Mucosa of rectum (tissue), 2 donors: Measurements from ENCODE around the gene ENOPH1.

Experiments used
- H3K27ac ChIP-seq, 2 donors: one replicate each; pipeline ENCODE4 v1.7.0; 2013; ENCODE audit warnings: inconsistent platforms in 2 of 2, low read depth in 2 of 2, low read length in 2 of 2
- H3K27me3 ChIP-seq, 2 donors: one replicate each; pipeline ENCODE4 v1.7.0; 2013; ENCODE audit warnings: low read length in 2 of 2; ENCODE audit not compliant: control insufficient read depth in 2 of 2, insufficient read depth in 2 of 2
- H3K36me3 ChIP-seq, 2 donors: one replicate each; pipeline ENCODE4 v1.7.0; 2013; ENCODE audit warnings: low read length in 2 of 2; ENCODE audit not compliant: control insufficient read depth in 2 of 2, insufficient read depth in 2 of 2
- H3K4me1 ChIP-seq, 2 donors: one replicate each; pipeline ENCODE4 v1.7.0; 2013; ENCODE audit warnings: low read length in 2 of 2, mild to moderate bottlenecking in 1 of 2; ENCODE audit not compliant: control insufficient read depth in 2 of 2, insufficient read depth in 2 of 2
- H3K4me3 ChIP-seq, 2 donors: one replicate each; pipeline ENCODE4 v1.7.0; 2013; ENCODE audit warnings: low read length in 2 of 2
- H3K9ac ChIP-seq, 2 donors: one replicate each; pipeline ENCODE4 v1.7.0; 2013; ENCODE audit warnings: low read length in 2 of 2, low read depth in 1 of 2, mild to moderate bottlenecking in 1 of 2
- H3K9me3 ChIP-seq, 2 donors: one replicate each; pipeline ENCODE4 v1.7.0; 2013; ENCODE audit warnings: low read length in 2 of 2; ENCODE audit not compliant: control insufficient read depth in 2 of 2
- donor health status: healthy.
- donor health status: Normal muscosa, but diverticular disease.

The ENOPH1 gene

GRCh38 chr4:82425478-82425877 lies 4.9 kb upstream of the ENOPH1 start:
- H3K9ac ChIP-seq: no peak overlapping the region
- peaks cover 47 to 56% of the 10 kb centered on the region in 2 donors for H3K36me3 ChIP-seq
- H3K4me1 ChIP-seq: peaks cover 14 to 16% of the 10 kb centered on the region in 2 donors
- H3K4me3 ChIP-seq: no peak overlapping the region
- no peaks in the 10 kb centered on the region for H3K9me3 ChIP-seq
- H3K27me3 ChIP-seq: no peaks in the 10 kb centered on the region
- no peak overlapping the region for H3K27ac ChIP-seq

DNA sequence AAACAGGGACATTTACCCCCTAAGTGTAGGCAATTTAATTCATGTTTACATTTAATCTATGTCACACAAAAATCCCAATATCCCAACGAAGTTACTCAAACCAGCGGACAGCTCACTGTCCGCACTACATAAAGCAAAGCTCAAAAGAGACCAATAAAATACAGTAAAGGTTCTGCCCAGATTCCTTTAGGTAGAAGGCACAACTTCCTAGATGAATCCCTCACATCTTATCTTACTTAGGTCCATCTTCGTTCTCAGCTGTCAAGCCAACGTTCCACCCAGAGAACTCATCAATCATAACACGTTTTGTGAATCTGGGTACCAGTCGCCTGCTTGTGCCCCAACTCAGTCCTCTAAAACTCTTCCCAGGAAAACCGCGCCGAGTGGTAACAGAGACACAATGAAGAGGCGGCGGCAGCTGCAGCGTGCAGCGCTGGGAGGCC lies 1.8 kb upstream of the ENOPH1 start:
- Histone ChIP-seq H3K4me3 (peak overlapping the region; percentile 70 to 94), H3K9me3 (no peaks in the 10 kb centered on the region), H3K27me3 (no peaks in the 10 kb centered on the region), H3K4me1 (peaks cover 23 to 24% of the 10 kb centered on the region in 2 donors), H3K36me3 (peaks cover 39 to 43% of the 10 kb centered on the region in 2 donors), H3K27ac (peak overlapping the region; percentile 81 to 99), H3K9ac (peak overlapping the region; percentile 69 to 79)

DNA sequence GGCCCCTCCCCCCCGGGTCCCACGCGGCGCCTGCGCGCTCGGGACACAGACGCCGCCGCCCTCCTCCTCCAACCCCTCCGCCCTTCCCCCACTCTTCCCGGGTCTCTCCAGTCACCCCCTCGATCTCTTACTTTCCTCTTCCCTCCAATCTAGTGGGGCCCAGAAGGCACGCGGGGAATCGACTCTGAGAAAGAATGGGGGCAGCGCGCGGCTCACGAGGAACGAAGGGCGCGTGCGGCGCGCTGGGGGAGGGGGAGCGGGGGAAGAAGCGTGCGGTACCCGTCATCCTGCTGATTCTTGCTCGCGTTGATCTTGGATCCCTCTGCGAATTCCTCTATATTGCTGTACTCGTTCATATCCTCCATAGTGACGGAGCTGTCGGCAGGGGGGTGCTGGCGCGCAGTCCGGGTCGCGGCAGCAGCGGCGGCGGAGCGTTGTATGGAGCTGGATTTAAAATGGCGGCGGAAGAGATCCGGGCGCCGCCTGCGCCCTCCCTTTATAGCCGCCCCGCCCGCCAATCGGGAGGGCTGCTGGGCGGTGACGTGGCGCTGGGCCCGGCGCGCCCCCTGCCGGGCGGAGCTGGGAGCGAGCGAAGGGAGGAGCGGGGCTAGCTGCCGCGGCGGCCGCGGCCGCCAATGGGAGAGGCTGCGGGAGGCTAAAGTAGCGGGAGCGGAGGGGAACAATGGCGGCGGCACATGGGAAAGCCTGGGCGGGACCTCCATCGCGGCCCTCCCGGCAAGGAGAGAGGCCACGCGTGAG lies 1.2 kb upstream of the ENOPH1 start:
- Histone ChIP-seq H3K27ac (peak overlapping the region; percentile 81 to 99), H3K4me3 (peak overlapping the region; percentile 70 to 94), H3K36me3 (peaks cover 33 to 37% of the 10 kb centered on the region in 2 donors), H3K4me1 (peaks cover 23 to 24% of the 10 kb centered on the region in 2 donors), H3K9ac (peak overlapping the region; percentile 79 to 99), H3K27me3 (no peaks in the 10 kb centered on the region), H3K9me3 (no peaks in the 10 kb centered on the region)

DNA sequence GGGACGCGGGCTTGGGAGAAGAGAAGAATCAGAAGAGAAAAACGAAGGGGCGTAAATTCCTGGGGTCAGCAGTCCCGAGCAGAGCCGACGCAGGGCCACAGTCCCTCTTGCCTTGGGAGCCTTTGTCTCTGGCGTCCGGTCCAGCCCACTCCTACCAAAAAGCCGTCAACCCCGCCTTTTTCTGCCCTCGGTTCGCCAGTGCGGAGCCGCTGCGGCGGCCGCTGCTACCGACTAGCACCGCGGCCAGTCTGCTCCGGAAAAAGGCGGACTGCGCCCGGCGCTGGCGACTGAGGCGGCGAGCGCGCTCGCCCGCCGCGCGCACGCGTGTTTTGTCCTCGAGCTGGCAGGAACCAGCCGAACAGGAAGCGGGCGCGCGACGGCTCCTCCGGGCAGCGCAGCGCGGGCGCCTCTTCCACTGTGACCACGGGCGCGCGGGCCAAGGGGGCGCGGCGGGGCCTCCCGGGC lies 630 bp upstream of the ENOPH1 start:
- peak overlapping the region; percentile 81 to 99 for H3K27ac ChIP-seq
- peak overlapping the region; percentile 70 to 94 for H3K4me3 ChIP-seq
- H3K4me1 ChIP-seq: peaks cover 23 to 24% of the 10 kb centered on the region in 2 donors
- no peaks in the 10 kb centered on the region for H3K27me3 ChIP-seq
- H3K36me3 ChIP-seq: peaks cover 27 to 31% of the 10 kb centered on the region in 2 donors
- no peaks in the 10 kb centered on the region for H3K9me3 ChIP-seq
- peak overlapping the region; percentile 79 to 99 for H3K9ac ChIP-seq

DNA sequence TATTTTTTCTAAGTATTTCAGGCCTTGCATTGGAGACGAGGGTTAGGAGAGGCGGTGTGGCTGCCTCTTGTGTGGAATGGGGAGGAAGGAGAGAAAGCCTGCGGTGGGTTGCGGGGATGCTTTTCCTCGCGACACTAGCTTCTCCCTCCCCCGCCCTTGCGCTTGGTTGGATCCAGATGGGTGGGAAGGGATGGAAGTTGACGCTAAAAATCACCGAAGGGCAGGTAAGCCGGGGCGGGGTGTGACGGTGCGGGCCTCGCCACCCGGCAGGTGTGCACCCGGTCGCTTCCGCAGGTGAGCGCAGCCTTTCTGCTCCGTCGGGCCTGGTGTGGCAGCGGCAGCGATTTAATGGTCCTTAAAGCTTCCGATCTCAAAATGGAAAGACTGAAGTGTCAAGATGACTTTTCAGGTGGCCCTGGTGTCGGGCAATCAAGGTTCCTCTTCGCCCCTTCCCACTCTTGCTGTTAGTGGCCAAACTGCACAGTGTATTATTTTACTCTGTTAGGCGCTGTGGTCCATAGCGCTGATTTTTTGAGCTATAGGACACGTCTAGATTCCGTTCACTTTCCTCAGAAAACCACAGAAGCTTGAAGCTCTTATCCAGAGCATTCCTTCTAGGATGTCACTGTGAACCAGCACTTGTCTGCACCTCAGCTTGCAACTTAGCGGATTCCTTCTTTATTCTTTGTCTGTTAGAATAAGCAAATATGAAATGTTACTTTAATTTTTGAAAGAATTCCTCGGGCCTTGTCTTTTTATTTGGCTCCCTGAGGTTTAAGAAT lies 765 bp downstream of the ENOPH1 start:
- peaks cover 13 to 17% of the 10 kb centered on the region in 2 donors for H3K36me3 ChIP-seq
- no peaks in the 10 kb centered on the region for H3K27me3 ChIP-seq
- H3K9ac ChIP-seq: peak overlapping the region; percentile 77 to 79
- peak overlapping the region; percentile 81 to 99 for H3K27ac ChIP-seq
- H3K9me3 ChIP-seq: no peaks in the 10 kb centered on the region
- peak overlapping the region; percentile 70 to 94 for H3K4me3 ChIP-seq
- H3K4me1 ChIP-seq: peaks cover 23 to 24% of the 10 kb centered on the region in 2 donors

DNA sequence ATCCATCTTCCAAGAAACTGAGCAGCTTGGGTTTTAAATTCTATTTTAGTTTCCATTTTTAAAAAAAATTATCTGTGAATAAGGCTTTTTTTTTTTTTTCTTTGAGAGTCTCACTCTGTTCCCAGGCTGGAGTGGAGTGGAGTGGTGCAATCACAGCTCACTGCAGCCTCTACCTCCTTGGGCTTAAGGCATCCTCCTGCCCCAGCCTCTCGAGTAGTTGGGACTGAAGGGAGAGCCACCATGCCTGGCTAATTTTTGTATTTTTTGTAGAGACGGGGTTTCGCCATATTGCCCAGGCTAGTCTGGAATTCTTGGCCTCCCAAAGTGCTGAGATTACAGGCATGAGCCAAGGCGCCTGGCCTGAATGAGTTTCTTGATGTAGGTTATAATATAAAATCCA lies 1.4 kb downstream of the ENOPH1 start:
- Histone ChIP-seq H3K36me3 (peaks cover 6 to 10% of the 10 kb centered on the region in 2 donors), H3K9me3 (no peaks in the 10 kb centered on the region), H3K4me1 (peaks cover 19 to 20% of the 10 kb centered on the region in 2 donors), H3K9ac (no peak overlapping the region), H3K27ac (no peak overlapping the region), H3K4me3 (peak overlapping the region in 1 of 2 donors; percentile 94), H3K27me3 (no peaks in the 10 kb centered on the region)

GRCh38 chr4:82432596-82432995 lies 2.2 kb downstream of the ENOPH1 start:
- peaks cover 14% of the 10 kb centered on the region in 2 donors for H3K4me1 ChIP-seq

DNA sequence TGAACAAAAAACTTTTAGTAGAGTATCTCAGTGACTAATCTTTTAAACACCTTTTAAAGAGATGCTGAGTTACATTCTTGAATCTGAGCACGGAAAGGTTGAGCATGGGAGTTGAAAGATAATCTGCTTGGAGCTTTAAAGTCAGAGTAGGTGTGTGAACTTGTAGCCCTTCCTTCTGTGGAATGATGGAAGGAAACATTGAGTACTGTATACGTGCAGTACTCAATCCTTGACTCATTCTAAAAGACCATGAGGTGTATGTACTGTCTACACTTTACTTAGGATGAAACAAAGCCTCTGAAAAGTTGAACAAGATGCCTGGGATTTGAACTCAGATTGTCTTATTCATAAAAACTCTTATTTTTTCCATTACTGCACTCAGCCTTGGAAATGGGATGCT lies 3.4 kb downstream of the ENOPH1 start:
- Histone ChIP-seq H3K4me3 (no peak overlapping the region), H3K4me1 (peaks cover 7 to 9% of the 10 kb centered on the region in 2 donors), H3K9me3 (no peaks in the 10 kb centered on the region), H3K27ac (no peak overlapping the region), H3K36me3 (peaks cover 0 to 2% of the 10 kb centered on the region in 2 donors), H3K9ac (no peak overlapping the region), H3K27me3 (no peaks in the 10 kb centered on the region)

More at GRCh38 chr4:82432596-82432995, 2.2 kb downstream of the ENOPH1 start:
- H3K27ac ChIP-seq: no peak overlapping the region
- H3K4me3 ChIP-seq: no peak overlapping the region
- no peak overlapping the region for H3K9ac ChIP-seq
- peaks cover under 1 to 5% of the 10 kb centered on the region in 2 donors for H3K36me3 ChIP-seq
- H3K9me3 ChIP-seq: no peaks in the 10 kb centered on the region
- no peaks in the 10 kb centered on the region for H3K27me3 ChIP-seq

DNA sequence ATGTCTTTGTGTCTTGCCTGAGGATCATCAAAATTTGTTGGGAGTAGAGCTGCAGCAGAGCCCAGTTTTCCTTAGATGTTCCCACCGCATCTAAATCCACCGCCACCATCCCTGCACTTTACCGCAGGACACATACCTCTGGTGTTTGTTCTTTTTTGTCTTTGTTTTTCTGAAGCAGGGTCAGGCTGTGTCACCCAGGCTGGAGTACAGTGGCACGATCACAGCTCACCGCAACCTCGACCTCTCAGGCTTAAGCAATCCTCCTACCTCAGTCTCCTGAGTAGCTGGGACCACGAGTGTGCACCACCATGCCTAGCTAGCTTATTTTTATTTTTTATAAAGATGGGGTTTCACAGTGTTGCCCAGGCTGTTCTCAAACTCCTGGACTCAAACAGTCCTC lies 4.6 kb downstream of the ENOPH1 start:
- Histone ChIP-seq H3K9me3 (no peaks in the 10 kb centered on the region), H3K36me3 (peaks cover 0 to 2% of the 10 kb centered on the region in 2 donors), H3K4me1 (peaks cover 7 to 9% of the 10 kb centered on the region in 2 donors), H3K9ac (no peak overlapping the region), H3K4me3 (no peak overlapping the region), H3K27me3 (no peaks in the 10 kb centered on the region), H3K27ac (no peak overlapping the region)

DNA sequence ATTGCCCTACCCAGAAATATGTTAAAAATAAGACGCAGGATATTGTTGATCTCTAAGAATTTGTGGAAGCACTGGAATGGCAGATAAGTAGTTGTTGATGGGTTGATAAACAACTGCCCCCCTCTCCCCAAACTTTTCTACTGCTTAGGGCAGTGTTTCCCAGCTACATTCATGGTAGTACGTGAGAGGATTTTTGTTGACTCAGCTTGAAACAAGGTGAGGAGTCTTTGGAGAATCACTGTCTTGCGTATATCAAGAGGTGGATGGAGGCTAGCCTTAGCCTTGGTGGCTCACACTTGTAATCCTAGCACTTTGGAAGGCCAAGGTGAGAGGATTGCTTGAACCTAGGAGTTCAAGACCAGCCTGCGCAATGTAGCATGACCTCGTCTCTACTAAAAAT lies 5.7 kb downstream of the ENOPH1 start:
- H3K4me1 ChIP-seq: peaks cover 6% of the 10 kb centered on the region in 2 donors
- no peak overlapping the region for H3K9ac ChIP-seq
- H3K27me3 ChIP-seq: no peaks in the 10 kb centered on the region
- H3K36me3 ChIP-seq: peaks cover 0 to 2% of the 10 kb centered on the region in 2 donors
- no peaks in the 10 kb centered on the region for H3K9me3 ChIP-seq
- H3K4me3 ChIP-seq: no peak overlapping the region
- H3K27ac ChIP-seq: no peak overlapping the region
